ENCODE measurements around the gene PSAP.

PSAP gene

GRCh38 chr10:71784679-71785272 lies 66.3 kb downstream of the PSAP start:
- no peak for DNase-seq (ENCODE audit: low read depth in 2 of 2)

- no peak for DNase-seq (ENCODE audit: low read depth in 2 of 2)
These were observed 67.0 kb downstream of the PSAP start for GRCh38 chr10:71783917-71784678.

- no peak for DNase-seq (ENCODE audit: low read depth in 2 of 2)
These were observed 68.0 kb downstream of the PSAP start for GRCh38 chr10:71782917-71783490.

- no peak for DNase-seq (ENCODE audit: low read depth in 2 of 2)
These were observed 68.7 kb downstream of the PSAP start for GRCh38 chr10:71782221-71782916.

GRCh38 chr10:71780719-71781118 lies 70.3 kb downstream of the PSAP start:
- no peak for DNase-seq (ENCODE audit: low read depth in 2 of 2)

- DNase-seq (ENCODE audit: low read depth in 2 of 2) = no peak
These were observed 70.9 kb downstream of the PSAP start for GRCh38 chr10:71780156-71780555.

GRCh38 chr10:71779641-71780040 lies 71.4 kb downstream of the PSAP start:
- DNase-seq (ENCODE audit: low read depth in 2 of 2) = no peak

- DNase-seq (ENCODE audit: low read depth in 2 of 2) = no peak
These were observed 72.8 kb downstream of the PSAP start for GRCh38 chr10:71778071-71778825.

GRCh38 chr10:71777213-71777985 lies 73.7 kb downstream of the PSAP start:
- no peak for DNase-seq (ENCODE audit: low read depth in 2 of 2)

- no peak for DNase-seq (ENCODE audit: low read depth in 2 of 2)
These were observed 74.5 kb downstream of the PSAP start for GRCh38 chr10:71776481-71776925.

GRCh38 chr10:71774916-71775702 lies 75.9 kb downstream of the PSAP start:
- DNase-seq (ENCODE audit: low read depth in 2 of 2) = no peak

- peak; percentile 90 to 91 for DNase-seq (ENCODE audit: low read depth in 2 of 2)
These were observed 77.7 kb downstream of the PSAP start, which contains the start of gene VSIR for GRCh38 chr10:71773221-71773971. Gene VSIR, minus strand, starts transcription at chr10:71773520. Its CDS starts 81 bp downstream, at chr10:71773439.

GRCh38 chr10:71772832-71773220 lies 78.2 kb downstream of the PSAP start:
- no peak for DNase-seq (ENCODE audit: low read depth in 2 of 2)

- DNase-seq (ENCODE audit: low read depth in 2 of 2) = peak in 1 of 2 experiments; percentile 53
These were observed 79.0 kb downstream of the PSAP start for GRCh38 chr10:71771821-71772617.

- no peak for DNase-seq (ENCODE audit: low read depth in 2 of 2)
These were observed 79.8 kb downstream of the PSAP start for GRCh38 chr10:71771204-71771603.

- no peak for DNase-seq (ENCODE audit: low read depth in 2 of 2)
These were observed 80.3 kb downstream of the PSAP start for GRCh38 chr10:71770789-71771188.

GRCh38 chr10:71770255-71770654 lies 80.8 kb downstream of the PSAP start:
- no peak for DNase-seq (ENCODE audit: low read depth in 2 of 2)

- no peak for DNase-seq (ENCODE audit: low read depth in 2 of 2)
These were observed 81.7 kb downstream of the PSAP start for GRCh38 chr10:71769279-71769823.

Data from stimulated activated CD4-positive, alpha-beta T cell treated with anti-CD3 and anti-CD28 coated beads, Interleukin-12 subunit alpha, Interleukin-12 subunit beta, amount 100 ng/mL, for 24 hours (primary cell).